GM23338 (cell line): ENCODE data around the gene CNTNAP1. TPM values are rescaled to one million over a fixed set of nuclear protein-coding genes. Genes with fewer than 3 reads are reported as not detected.

Experiments used
- ATAC-seq: fragments of 200-7000 bp; cut with Tn5 transposase; 3 replicates; pipeline ENCODE4 v1.9.1; 2020
- DNase-seq: peaks from one replicate; pipeline ENCODE4 v3.0.0-alpha.2; 2015; ENCODE audit warnings: low spot score
- H2AFZ ChIP-seq: fragments of 200-600 bp; sonication (generic); 2 replicates; pipeline ENCODE4 v1.8.0; 2016; ENCODE audit warnings: antibody characterized with exemption, mild to moderate bottlenecking, moderate library complexity
- H3F3A ChIP-seq: fragments of 200-600 bp; sonication (generic); replicated peaks from 2 replicates; pipeline ENCODE4 v1.8.0; 2017; ENCODE audit warnings: antibody characterized with exemption, mixed run types, low read depth
- H3K27ac ChIP-seq: fragments of 200-600 bp; sonication (generic); 2 replicates; pipeline ENCODE4 v1.6.1; 2016; ENCODE audit warnings: low read depth
- H3K27me3 ChIP-seq: fragments of 200-600 bp; sonication (generic); 2 replicates; pipeline ENCODE4 v1.8.0; 2016; ENCODE audit warnings: mild to moderate bottlenecking, mixed run types, moderate library complexity; ENCODE audit not compliant: insufficient read depth
- H3K36me3 ChIP-seq: fragments of 200-600 bp; sonication (generic); 2 replicates; pipeline ENCODE4 v1.8.0; 2016; ENCODE audit warnings: mild to moderate bottlenecking; ENCODE audit not compliant: insufficient read depth
- H3K4me1 ChIP-seq: fragments of 200-600 bp; sonication (generic); 2 replicates; pipeline ENCODE4 v1.8.0; 2016; ENCODE audit warnings: mild to moderate bottlenecking, moderate library complexity; ENCODE audit not compliant: insufficient read depth
- H3K4me2 ChIP-seq: fragments of 200-600 bp; sonication (generic); 2 replicates; pipeline ENCODE4 v1.7.1; 2017; ENCODE audit warnings: mixed run types
- H3K4me3 ChIP-seq: fragments of 200-600 bp; sonication (generic); 2 replicates; pipeline ENCODE4 v1.6.1; 2016; ENCODE audit warnings: mixed run types
- H3K79me2 ChIP-seq: fragments of 200-600 bp; sonication (generic); replicated peaks from 2 replicates; pipeline ENCODE4 v1.8.0; 2017; ENCODE audit warnings: mild to moderate bottlenecking; ENCODE audit not compliant: insufficient read depth
- H3K9me2 ChIP-seq: fragments of 200-600 bp; sonication (generic); 2 replicates; pipeline ENCODE4 v1.8.0; 2017; ENCODE audit not compliant: insufficient read depth
- H4K20me1 ChIP-seq: fragments of 200-600 bp; sonication (generic); replicated peaks from 2 replicates; pipeline ENCODE4 v1.8.0; 2017; ENCODE audit warnings: mild to moderate bottlenecking; ENCODE audit not compliant: insufficient read depth
- H3K27ac Mint-ChIP-seq: 2 replicates; pipeline ENCODE4 v1.8.0; 2020; ENCODE audit warnings: inconsistent platforms, mild to moderate bottlenecking, moderate library complexity, mixed read lengths
- H3K27me3 Mint-ChIP-seq: 3 replicates; pipeline ENCODE4 v1.8.0; 2022; ENCODE audit warnings: low read depth, mild to moderate bottlenecking, moderate library complexity, mixed read lengths, inconsistent platforms; ENCODE audit not compliant: insufficient read depth, poor library complexity
- H3K36me3 Mint-ChIP-seq: 3 replicates; pipeline ENCODE4 v1.8.0; 2021; ENCODE audit warnings: low read depth, mild to moderate bottlenecking, inconsistent platforms, moderate library complexity, mixed read lengths
- H3K4me1 Mint-ChIP-seq: 3 replicates; pipeline ENCODE4 v1.8.0; 2020; ENCODE audit warnings: mild to moderate bottlenecking, inconsistent platforms, mixed read lengths
- H3K4me3 Mint-ChIP-seq: 3 replicates; pipeline ENCODE4 v1.8.0; 2021; ENCODE audit warnings: moderate library complexity, mild to moderate bottlenecking, inconsistent platforms, mixed read lengths
- H3K9me3 Mint-ChIP-seq: 3 replicates; pipeline ENCODE4 v1.8.0; 2020; ENCODE audit warnings: moderate library complexity, mild to moderate bottlenecking, inconsistent platforms, mixed read lengths
- CREB1 ChIP-seq: fragments of 250-450 bp; sonication (Bioruptor Pico); IDR thresholded peaks from 2 replicates; pipeline ENCODE4 v1.5.0; 2020; ENCODE audit warnings: low read depth, mild to moderate bottlenecking, moderate library complexity
- EZH2 ChIP-seq: fragments of 200-600 bp; sonication (generic); IDR thresholded peaks from one replicate; pipeline ENCODE4 v1.8.0; 2017; ENCODE audit warnings: antibody characterized with exemption, mild to moderate bottlenecking, low read depth; ENCODE audit not compliant: unreplicated experiment
- EZH2phosphoT487 ChIP-seq: fragments of 200-600 bp; sonication (generic); IDR thresholded peaks from one replicate; pipeline ENCODE4 v1.8.1; 2018; ENCODE audit warnings: antibody characterized with exemption; ENCODE audit not compliant: unreplicated experiment
- JUNB ChIP-seq: IDR thresholded peaks from one replicate; pipeline ENCODE4 v1.6.1; 2016; ENCODE audit warnings: antibody characterized with exemption; ENCODE audit not compliant: unreplicated experiment
- NANOG ChIP-seq: IDR thresholded peaks from 2 replicates; pipeline ENCODE4 v1.6.1; 2016; ENCODE audit warnings: antibody characterized with exemption, borderline replicate concordance
- POLR2AphosphoS5 ChIP-seq: IDR thresholded peaks from 2 replicates; pipeline ENCODE4 v1.6.1; 2016; ENCODE audit warnings: antibody characterized with exemption, low read depth
- STAT1 ChIP-seq: IDR thresholded peaks from one replicate; pipeline ENCODE4 v1.6.1; 2016; ENCODE audit warnings: antibody characterized with exemption; ENCODE audit not compliant: unreplicated experiment
- ZNF114 ChIP-seq: fragments of 250-450 bp; sonication (Bioruptor Pico); IDR thresholded peaks from 2 replicates; pipeline ENCODE4 v1.5.0; 2020; ENCODE audit warnings: mild to moderate bottlenecking, moderate library complexity
- ZNF331 ChIP-seq: fragments of 250-450 bp; sonication (Bioruptor Pico); IDR thresholded peaks from 2 replicates; pipeline ENCODE4 v1.5.0; 2020; ENCODE audit warnings: low read depth, mild to moderate bottlenecking, moderate library complexity
- polyA plus RNA-seq: library from polyadenylated mRNA; unstranded; fragments of >200 nt; fragmentation: Nextera tagmentation; extraction: Ambion mirVana; gene quantifications from 2 replicates; pipeline ENCODE4 v1.2.1, GENCODE V29; 2016
- total RNA-seq: library from RNA; depleted of rRNA; stranded (reverse); fragments of >200 nt; shearing (Covaris generic); gene quantifications from 2 replicates; pipeline ENCODE4 v1.2.3, GENCODE V29; 2014
- TF ChIP-seq, protein P1 (sequence below): fragments of 250-450 bp; sonication (Bioruptor Pico); IDR thresholded peaks from 2 replicates; pipeline ENCODE4 v1.5.0; 2020; ENCODE audit warnings: mild to moderate bottlenecking, moderate library complexity
- TF ChIP-seq, protein P2 (sequence below), 2 experiments: fragments of 200-600 bp in 1 of 2; sonication (generic) in 1 of 2; conservative IDR thresholded peaks; 2 replicates each; pipeline versions ENCODE4 v1.5.1 to v1.6.1; 2016 to 2017; ENCODE audit warnings: antibody characterized with exemption in 2 of 2, low read depth in 2 of 2, mild to moderate bottlenecking in 2 of 2, moderate library complexity in 1 of 2

The CNTNAP1 gene
- total and polyA plus RNA-seq, 2 experiments from 2014 or later: 1.3 to 5.0 TPM

DNA sequence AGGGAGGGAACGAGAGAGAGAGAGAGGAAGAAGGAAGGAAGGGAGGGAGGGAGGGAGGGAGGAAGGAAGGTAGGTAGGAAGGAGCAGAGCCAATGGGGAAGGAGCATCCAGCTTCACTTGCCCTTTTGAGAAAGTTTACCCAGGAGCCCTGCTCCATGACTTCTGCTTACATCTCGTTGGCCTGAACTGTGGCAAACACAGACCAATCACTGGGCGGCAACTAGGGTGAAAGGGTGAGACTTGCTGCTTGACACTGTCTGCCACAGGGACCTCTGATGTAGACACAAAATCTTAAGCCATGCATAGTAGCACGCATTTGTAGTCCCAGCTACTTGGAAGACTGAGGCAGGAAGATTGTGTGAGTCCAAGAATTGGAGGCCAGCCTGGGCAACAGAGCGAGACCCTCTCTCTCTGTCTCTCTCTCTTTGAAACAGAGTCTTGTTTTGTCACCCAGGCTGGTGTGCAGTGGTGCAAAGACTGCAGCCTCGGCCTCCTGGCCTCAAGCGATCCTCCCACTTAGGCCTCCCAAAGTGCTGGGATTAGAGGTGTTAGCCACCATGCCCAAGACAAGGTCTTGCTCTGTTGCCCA is 42.7 kb upstream of the CNTNAP1 start:
- H3K4me3 Mint-ChIP-seq: no peak overlapping the region
- Histone ChIP-seq H3K4me2 (no peak overlapping the region), H3K36me3 (no peaks in the 10 kb centered on the region), H2AFZ (no peak overlapping the region), H4K20me1 (no peaks in the 10 kb centered on the region), H3K79me2 (no peaks in the 10 kb centered on the region), H3K4me1 (peaks cover 5% of the 10 kb centered on the region; the same call in 1 of the 2 replicates), H3K27me3 (no peaks in the 10 kb centered on the region), H3F3A (no peaks in the 10 kb centered on the region), H3K4me3 (no peak overlapping the region), H3K27ac (no peak overlapping the region), H3K9me2 (no peaks in the 10 kb centered on the region)
- no peak for TF ChIP-seq ZNF331 (CRISPR knock-in tag)
- no peak overlapping the region for H3K27ac Mint-ChIP-seq
- no peaks in the 10 kb centered on the region for H3K36me3 Mint-ChIP-seq
- H3K4me1 Mint-ChIP-seq: peaks cover 8% of the 10 kb centered on the region
- peak; percentile 54 for ATAC-seq
- peaks cover 6% of the 10 kb centered on the region for H3K27me3 Mint-ChIP-seq
- H3K9me3 Mint-ChIP-seq: no peaks in the 10 kb centered on the region
- no peak for DNase-seq

DNA sequence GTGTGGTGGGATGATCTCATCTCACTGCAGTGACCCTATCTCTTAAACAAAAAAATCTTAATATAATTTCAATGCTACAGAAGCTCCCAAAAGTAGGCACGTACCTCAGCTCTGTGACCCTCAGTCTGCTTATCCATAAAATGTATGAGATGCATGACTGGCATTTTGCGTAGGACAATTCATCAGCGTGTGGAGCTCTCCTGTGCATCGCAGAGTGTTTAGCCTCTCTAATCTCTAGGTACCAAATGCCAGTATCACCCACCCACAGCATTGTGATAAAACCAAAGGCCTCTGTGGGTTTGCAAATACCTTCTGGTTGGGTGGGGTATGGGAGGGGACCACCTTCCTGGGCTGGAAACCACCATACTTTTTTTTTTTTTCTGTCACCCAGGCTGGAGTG is 42.2 kb upstream of the CNTNAP1 start:
- DNase-seq (no peak), ATAC-seq (no peak)
- Mint-ChIP-seq H3K27me3 (peaks cover 8% of the 10 kb centered on the region), H3K4me1 (peaks cover 8% of the 10 kb centered on the region), H3K36me3 (no peaks in the 10 kb centered on the region), H3K4me3 (no peak overlapping the region), H3K9me3 (no peaks in the 10 kb centered on the region), H3K27ac (no peak overlapping the region)
- H3K27me3 ChIP-seq: no peaks in the 10 kb centered on the region
- H3K4me2 ChIP-seq: no peak overlapping the region
- no peak overlapping the region for H2AFZ ChIP-seq
- no peak overlapping the region for H3K4me3 ChIP-seq
- no peaks in the 10 kb centered on the region for H3K36me3 ChIP-seq
- no peak overlapping the region for H3K27ac ChIP-seq
- no peaks in the 10 kb centered on the region for H4K20me1 ChIP-seq
- no peaks in the 10 kb centered on the region for H3F3A ChIP-seq
- no peaks in the 10 kb centered on the region for H3K9me2 ChIP-seq
- no peaks in the 10 kb centered on the region for H3K79me2 ChIP-seq
- peaks cover 5% of the 10 kb centered on the region; the same call in 1 of the 2 replicates for H3K4me1 ChIP-seq
- no peak for TF ChIP-seq EZH2phosphoT487
- TF ChIP-seq ZNF114 (CRISPR knock-in tag): no peak
- TF ChIP-seq CREB1 (CRISPR knock-in tag): no peak
- no peak for TF ChIP-seq NANOG
- no peak for TF ChIP-seq POLR2AphosphoS5
- no peak for TF ChIP-seq EZH2
- TF ChIP-seq, protein P1, sequence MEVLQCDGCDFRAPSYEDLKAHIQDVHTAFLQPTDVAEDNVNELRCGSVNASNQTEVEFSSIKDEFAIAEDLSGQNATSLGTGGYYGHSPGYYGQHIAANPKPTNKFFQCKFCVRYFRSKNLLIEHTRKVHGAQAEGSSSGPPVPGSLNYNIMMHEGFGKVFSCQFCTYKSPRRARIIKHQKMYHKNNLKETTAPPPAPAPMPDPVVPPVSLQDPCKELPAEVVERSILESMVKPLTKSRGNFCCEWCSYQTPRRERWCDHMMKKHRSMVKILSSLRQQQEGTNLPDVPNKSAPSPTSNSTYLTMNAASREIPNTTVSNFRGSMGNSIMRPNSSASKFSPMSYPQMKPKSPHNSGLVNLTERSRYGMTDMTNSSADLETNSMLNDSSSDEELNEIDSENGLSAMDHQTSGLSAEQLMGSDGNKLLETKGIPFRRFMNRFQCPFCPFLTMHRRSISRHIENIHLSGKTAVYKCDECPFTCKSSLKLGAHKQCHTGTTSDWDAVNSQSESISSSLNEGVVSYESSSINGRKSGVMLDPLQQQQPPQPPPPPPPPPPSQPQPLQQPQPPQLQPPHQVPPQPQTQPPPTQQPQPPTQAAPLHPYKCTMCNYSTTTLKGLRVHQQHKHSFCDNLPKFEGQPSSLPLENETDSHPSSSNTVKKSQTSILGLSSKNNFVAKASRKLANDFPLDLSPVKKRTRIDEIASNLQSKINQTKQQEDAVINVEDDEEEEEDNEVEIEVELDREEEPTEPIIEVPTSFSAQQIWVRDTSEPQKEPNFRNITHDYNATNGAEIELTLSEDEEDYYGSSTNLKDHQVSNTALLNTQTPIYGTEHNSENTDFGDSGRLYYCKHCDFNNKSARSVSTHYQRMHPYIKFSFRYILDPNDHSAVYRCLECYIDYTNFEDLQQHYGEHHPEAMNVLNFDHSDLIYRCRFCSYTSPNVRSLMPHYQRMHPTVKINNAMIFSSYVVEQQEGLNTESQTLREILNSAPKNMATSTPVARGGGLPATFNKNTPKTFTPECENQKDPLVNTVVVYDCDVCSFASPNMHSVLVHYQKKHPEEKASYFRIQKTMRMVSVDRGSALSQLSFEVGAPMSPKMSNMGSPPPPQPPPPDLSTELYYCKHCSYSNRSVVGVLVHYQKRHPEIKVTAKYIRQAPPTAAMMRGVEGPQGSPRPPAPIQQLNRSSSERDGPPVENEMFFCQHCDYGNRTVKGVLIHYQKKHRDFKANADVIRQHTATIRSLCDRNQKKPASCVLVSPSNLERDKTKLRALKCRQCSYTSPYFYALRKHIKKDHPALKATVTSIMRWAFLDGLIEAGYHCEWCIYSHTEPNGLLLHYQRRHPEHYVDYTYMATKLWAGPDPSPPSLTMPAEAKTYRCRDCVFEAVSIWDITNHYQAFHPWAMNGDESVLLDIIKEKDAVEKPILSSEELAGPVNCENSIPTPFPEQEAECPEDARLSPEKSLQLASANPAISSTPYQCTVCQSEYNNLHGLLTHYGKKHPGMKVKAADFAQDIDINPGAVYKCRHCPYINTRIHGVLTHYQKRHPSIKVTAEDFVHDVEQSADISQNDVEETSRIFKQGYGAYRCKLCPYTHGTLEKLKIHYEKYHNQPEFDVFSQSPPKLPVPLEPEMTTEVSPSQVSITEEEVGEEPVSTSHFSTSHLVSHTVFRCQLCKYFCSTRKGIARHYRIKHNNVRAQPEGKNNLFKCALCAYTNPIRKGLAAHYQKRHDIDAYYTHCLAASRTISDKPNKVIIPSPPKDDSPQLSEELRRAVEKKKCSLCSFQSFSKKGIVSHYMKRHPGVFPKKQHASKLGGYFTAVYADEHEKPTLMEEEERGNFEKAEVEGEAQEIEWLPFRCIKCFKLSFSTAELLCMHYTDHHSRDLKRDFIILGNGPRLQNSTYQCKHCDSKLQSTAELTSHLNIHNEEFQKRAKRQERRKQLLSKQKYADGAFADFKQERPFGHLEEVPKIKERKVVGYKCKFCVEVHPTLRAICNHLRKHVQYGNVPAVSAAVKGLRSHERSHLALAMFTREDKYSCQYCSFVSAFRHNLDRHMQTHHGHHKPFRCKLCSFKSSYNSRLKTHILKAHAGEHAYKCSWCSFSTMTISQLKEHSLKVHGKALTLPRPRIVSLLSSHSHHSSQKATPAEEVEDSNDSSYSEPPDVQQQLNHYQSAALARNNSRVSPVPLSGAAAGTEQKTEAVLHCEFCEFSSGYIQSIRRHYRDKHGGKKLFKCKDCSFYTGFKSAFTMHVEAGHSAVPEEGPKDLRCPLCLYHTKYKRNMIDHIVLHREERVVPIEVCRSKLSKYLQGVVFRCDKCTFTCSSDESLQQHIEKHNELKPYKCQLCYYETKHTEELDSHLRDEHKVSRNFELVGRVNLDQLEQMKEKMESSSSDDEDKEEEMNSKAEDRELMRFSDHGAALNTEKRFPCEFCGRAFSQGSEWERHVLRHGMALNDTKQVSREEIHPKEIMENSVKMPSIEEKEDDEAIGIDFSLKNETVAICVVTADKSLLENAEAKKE (CRISPR knock-in tag): no peak
- TF ChIP-seq, protein P2, sequence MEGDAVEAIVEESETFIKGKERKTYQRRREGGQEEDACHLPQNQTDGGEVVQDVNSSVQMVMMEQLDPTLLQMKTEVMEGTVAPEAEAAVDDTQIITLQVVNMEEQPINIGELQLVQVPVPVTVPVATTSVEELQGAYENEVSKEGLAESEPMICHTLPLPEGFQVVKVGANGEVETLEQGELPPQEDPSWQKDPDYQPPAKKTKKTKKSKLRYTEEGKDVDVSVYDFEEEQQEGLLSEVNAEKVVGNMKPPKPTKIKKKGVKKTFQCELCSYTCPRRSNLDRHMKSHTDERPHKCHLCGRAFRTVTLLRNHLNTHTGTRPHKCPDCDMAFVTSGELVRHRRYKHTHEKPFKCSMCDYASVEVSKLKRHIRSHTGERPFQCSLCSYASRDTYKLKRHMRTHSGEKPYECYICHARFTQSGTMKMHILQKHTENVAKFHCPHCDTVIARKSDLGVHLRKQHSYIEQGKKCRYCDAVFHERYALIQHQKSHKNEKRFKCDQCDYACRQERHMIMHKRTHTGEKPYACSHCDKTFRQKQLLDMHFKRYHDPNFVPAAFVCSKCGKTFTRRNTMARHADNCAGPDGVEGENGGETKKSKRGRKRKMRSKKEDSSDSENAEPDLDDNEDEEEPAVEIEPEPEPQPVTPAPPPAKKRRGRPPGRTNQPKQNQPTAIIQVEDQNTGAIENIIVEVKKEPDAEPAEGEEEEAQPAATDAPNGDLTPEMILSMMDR (conservative IDR thresholded peaks at IDR 0.05; ENCODE audit: low read depth in 2 of 2): no peak
- TF ChIP-seq JUNB: no peak
- no peak for TF ChIP-seq STAT1
- no peak for TF ChIP-seq ZNF331 (CRISPR knock-in tag)
